Memory B cell (primary cell): ENCODE results near the gene CADM2.
"Not testable (repeated sequence)": the region's sequence is repeated elsewhere in the genome, so short reads cannot be mapped to it uniquely, and the experiment has no call there.

ENCODE experiments used
- ATAC-seq: fragments of 150-1000 bp; cut with Tn5 transposase; 2 replicates; pipeline ENCODE4 v1.10.0; 2021; ENCODE audit warnings: low read depth, mild to moderate bottlenecking, moderate library complexity
- DNase-seq, 2 donors: peaks; one replicate each; pipeline ENCODE4 v3.0.0; 2022; ENCODE audit warnings: low spot score in 2 of 2
- H3K27ac Mint-ChIP-seq: one replicate; pipeline ENCODE4 v1.8.0; 2022; ENCODE audit warnings: mild to moderate bottlenecking, moderate library complexity, mixed read lengths
- H3K27me3 Mint-ChIP-seq: one replicate; pipeline ENCODE4 v1.8.0; 2022; ENCODE audit warnings: mixed read lengths
- H3K36me3 Mint-ChIP-seq: one replicate; pipeline ENCODE4 v1.8.0; 2022; ENCODE audit warnings: mild to moderate bottlenecking, mixed read lengths
- H3K4me1 Mint-ChIP-seq: one replicate; pipeline ENCODE4 v1.8.0; 2022; ENCODE audit warnings: mixed read lengths
- H3K4me3 Mint-ChIP-seq: one replicate; pipeline ENCODE4 v1.8.0; 2022; ENCODE audit warnings: mild to moderate bottlenecking, moderate library complexity, mixed read lengths
- H3K9me3 Mint-ChIP-seq: one replicate; pipeline ENCODE4 v1.8.0; 2022; ENCODE audit warnings: mixed read lengths

Gene CADM2

GRCh38 chr3:85074003-85074402 lies 115.2 kb downstream of the CADM2 start:
- DNase-seq (no peak), ATAC-seq (no peak)
- peaks cover 4% of the 10 kb centered on the region for H3K9me3 Mint-ChIP-seq
- no peaks in the 10 kb centered on the region for H3K36me3 Mint-ChIP-seq
- no peaks in the 10 kb centered on the region for H3K4me1 Mint-ChIP-seq
- no peaks in the 10 kb centered on the region for H3K27me3 Mint-ChIP-seq
- no peak overlapping the region for H3K4me3 Mint-ChIP-seq
- no peak overlapping the region for H3K27ac Mint-ChIP-seq

- Mint-ChIP-seq H3K9me3 (peaks cover 4% of the 10 kb centered on the region), H3K27ac (no peak overlapping the region), H3K4me1 (no peaks in the 10 kb centered on the region), H3K4me3 (no peak overlapping the region), H3K27me3 (no peaks in the 10 kb centered on the region), H3K36me3 (no peaks in the 10 kb centered on the region)
- no peak for ATAC-seq
- no peak for DNase-seq
Observed at GRCh38 chr3:85075663-85076062, 116.9 kb downstream of the CADM2 start.

DNA sequence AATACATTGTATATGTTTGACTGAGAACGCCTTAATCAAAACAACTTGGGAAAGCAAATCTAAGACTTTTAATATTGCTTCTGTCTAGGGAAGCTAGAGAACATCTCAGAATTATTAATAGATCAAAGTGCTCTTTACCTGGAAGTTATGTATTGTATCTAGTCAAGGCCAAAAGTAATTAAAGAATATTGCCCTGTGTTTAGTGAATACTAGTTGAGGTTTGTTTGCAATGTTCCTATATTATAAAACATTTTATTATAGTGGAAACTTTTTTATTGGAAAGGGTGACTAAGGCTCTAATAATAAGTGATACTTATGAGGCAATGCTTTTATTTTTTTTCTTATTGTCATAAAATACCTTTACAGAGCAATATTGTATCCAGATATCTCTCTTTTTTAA lies 118.2 kb downstream of the CADM2 start:
- H3K27me3 Mint-ChIP-seq = no peaks in the 10 kb centered on the region
- H3K4me3 Mint-ChIP-seq = no peak overlapping the region
- peaks cover 4% of the 10 kb centered on the region for H3K9me3 Mint-ChIP-seq
- no peak overlapping the region for H3K27ac Mint-ChIP-seq
- ATAC-seq = no peak
- no peak for DNase-seq
- no peaks in the 10 kb centered on the region for H3K4me1 Mint-ChIP-seq
- no peaks in the 10 kb centered on the region for H3K36me3 Mint-ChIP-seq

DNA sequence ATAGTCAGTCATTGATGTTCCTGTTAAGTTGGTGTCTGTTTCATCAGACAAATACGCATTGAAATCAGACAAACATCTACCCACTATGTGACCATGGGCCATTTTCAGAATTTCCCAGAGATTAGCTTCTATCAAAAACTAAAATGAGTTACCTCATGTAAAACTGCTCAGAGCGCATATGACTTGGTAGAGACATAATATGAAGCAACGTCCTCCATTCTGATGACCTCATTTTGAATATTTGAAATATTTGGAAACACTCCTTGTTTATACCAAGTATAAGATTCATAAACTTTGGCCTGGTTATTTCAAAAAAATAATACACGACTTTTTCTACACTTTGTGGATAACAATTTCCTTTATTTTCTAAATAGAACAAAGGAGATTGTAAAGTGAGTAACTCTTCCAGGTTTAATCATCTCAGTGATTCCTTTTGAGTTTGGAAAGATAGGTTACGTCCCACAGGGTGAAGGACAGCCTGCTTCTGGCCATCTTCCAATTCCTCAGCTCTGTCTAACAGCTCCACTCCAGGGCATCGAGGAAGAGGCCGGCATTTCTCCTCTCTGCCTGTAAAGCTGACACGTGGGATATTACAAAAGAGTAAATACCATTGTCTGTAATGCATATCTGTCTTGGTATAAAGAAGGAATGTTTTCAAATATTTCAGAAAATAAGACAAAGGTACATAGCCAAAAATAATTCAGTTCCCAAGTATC lies 122.6 kb downstream of the CADM2 start:
- ATAC-seq = no peak

DNA sequence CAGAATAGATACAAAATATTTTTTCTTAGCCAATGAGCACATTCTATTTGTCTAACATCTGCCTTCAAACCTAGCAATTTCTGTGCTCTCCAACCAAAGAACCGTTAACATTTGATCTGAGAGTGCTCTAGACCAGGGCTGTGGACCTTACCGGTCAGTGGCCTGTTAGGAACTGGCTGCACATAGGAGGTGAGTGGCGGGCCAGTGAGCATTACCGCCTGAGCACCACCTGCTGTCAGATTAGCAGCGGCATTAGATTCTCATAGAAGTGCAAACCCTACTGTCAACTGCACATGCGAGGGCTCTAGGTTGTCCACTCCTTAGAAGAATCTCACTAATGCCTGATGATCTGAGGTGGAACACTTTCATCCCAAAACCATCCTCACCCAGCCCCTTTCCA lies 131.7 kb downstream of the CADM2 start:
- Mint-ChIP-seq H3K27ac (no peak overlapping the region), H3K9me3 (no peaks in the 10 kb centered on the region), H3K36me3 (no peaks in the 10 kb centered on the region)

More for the DNA sequence above, 122.6 kb downstream of the CADM2 start:
- Mint-ChIP-seq H3K4me3 (no peak overlapping the region), H3K36me3 (no peaks in the 10 kb centered on the region), H3K27me3 (no peaks in the 10 kb centered on the region), H3K4me1 (no peaks in the 10 kb centered on the region), H3K27ac (no peak overlapping the region), H3K9me3 (no peaks in the 10 kb centered on the region)
- DNase-seq = no peak

GRCh38 chr3:85100316-85100715 lies 141.5 kb downstream of the CADM2 start:
- no peaks in the 10 kb centered on the region for H3K36me3 Mint-ChIP-seq
- no peak overlapping the region for H3K4me3 Mint-ChIP-seq
- H3K4me1 Mint-ChIP-seq = no peaks in the 10 kb centered on the region
- no peak for ATAC-seq
- H3K27ac Mint-ChIP-seq = no peak overlapping the region
- no peak for DNase-seq
- no peaks in the 10 kb centered on the region for H3K27me3 Mint-ChIP-seq
- H3K9me3 Mint-ChIP-seq = peaks cover 2% of the 10 kb centered on the region

More for the DNA sequence above, 131.7 kb downstream of the CADM2 start:
- ATAC-seq (no peak), DNase-seq (no peak)
- H3K4me3 Mint-ChIP-seq = no peak overlapping the region
- no peaks in the 10 kb centered on the region for H3K4me1 Mint-ChIP-seq
- H3K27me3 Mint-ChIP-seq = no peaks in the 10 kb centered on the region

DNA sequence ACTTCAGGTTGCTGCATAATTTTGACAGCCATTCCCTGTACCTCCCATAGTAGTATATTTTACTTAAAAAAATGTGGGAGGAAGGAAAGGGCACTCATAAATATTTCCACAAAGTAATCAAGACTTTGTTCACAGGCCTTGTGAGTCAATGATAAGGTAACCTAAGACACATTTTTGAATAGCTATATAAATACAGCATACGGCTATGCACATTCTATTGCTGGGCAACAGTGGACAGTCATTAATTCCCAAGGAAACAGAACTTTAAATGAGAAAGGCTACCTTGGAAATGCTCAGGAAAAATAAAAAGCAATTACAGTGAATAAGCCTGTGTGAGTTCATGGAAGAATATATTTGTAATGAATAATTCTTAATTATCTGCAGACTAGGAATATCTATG lies 144.0 kb downstream of the CADM2 start:
- Mint-ChIP-seq H3K4me3 (no peak overlapping the region), H3K27ac (no peak overlapping the region), H3K36me3 (no peaks in the 10 kb centered on the region), H3K27me3 (no peaks in the 10 kb centered on the region), H3K4me1 (no peaks in the 10 kb centered on the region), H3K9me3 (peaks cover 8% of the 10 kb centered on the region)
- DNase-seq (no peak), ATAC-seq (no peak)

GRCh38 chr3:85110393-85110792 lies 151.6 kb downstream of the CADM2 start:
- Mint-ChIP-seq H3K36me3 (no peaks in the 10 kb centered on the region), H3K27me3 (no peaks in the 10 kb centered on the region), H3K4me3 (no peak overlapping the region), H3K9me3 (peaks cover 8% of the 10 kb centered on the region), H3K27ac (no peak overlapping the region), H3K4me1 (no peaks in the 10 kb centered on the region)
- no peak for ATAC-seq
- DNase-seq = no peak

DNA sequence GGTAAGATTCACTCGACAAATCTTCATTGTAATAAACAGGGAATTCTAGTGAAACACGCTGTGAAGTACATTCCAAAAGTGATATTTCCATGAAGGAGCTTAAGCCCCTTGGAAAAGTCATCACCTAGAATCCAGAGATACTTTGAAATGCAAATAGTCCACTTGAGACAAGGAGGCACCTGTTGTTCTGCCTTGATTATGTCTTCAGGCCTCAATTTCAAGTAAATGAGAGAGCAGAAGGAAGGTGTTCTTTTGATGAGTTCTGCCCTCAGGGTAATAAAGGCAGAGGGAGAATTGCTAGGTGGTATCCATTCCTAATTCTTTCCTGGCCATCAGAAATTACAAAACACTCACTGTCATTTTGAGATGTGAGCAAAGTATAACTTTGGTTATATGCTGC lies 162.1 kb downstream of the CADM2 start:
- H3K4me3 Mint-ChIP-seq = no peak overlapping the region
- DNase-seq = no peak
- H3K27me3 Mint-ChIP-seq = no peaks in the 10 kb centered on the region
- no peaks in the 10 kb centered on the region for H3K36me3 Mint-ChIP-seq
- peaks cover 2% of the 10 kb centered on the region for H3K9me3 Mint-ChIP-seq
- no peaks in the 10 kb centered on the region for H3K4me1 Mint-ChIP-seq
- no peak overlapping the region for H3K27ac Mint-ChIP-seq
- ATAC-seq = no peak

GRCh38 chr3:85132864-85133263 lies 174.1 kb downstream of the CADM2 start:
- H3K36me3 Mint-ChIP-seq = not testable (repeated sequence)

DNA sequence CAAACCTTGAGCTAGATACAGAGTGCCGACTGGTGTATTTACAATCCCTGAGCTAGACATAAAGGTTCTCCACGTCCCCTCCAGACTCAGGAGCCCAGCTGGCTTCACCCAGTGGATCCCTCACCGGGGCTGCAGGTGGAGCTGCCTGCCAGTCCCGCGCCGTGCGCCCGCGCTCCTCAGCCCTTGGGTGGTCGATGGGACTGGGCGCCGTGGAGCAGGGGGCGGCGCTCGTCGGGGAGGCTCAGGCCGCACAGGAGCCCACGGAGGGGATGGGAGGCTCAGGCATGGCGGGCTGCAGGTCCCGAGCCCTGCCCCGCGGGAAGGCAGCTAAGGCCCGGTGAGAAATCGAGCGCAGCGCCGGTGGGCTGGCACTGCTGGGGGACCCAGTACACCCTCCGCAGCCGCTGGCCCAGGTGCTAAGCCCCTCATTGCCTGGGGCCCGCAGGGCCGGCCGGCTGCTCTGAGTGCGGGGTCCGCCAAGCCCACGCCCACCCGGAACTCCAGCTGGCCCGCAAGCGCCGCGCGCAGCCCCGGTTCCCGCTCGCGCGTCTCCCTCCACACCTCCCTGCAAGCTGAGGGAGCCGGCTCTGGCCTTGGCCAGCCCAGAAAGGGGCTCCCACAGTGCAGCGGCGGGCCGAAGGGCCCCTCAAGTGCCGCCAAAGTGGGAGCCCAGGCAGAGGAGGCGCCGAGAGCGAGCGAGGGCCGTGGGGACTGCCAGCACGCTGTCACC lies 175.1 kb downstream of the CADM2 start:
- not testable (repeated sequence) for DNase-seq, H3K9me3 Mint-ChIP-seq, ATAC-seq, H3K27ac Mint-ChIP-seq, H3K4me1 Mint-ChIP-seq, H3K36me3 Mint-ChIP-seq, H3K4me3 Mint-ChIP-seq, H3K27me3 Mint-ChIP-seq

More at GRCh38 chr3:85132864-85133263, 174.1 kb downstream of the CADM2 start:
- not testable (repeated sequence) for H3K4me1 Mint-ChIP-seq, H3K4me3 Mint-ChIP-seq, H3K9me3 Mint-ChIP-seq, H3K27me3 Mint-ChIP-seq, H3K27ac Mint-ChIP-seq, ATAC-seq, DNase-seq

- Mint-ChIP-seq H3K9me3 (peaks cover 4% of the 10 kb centered on the region), H3K36me3 (no peaks in the 10 kb centered on the region), H3K27ac (no peak overlapping the region), H3K4me3 (no peak overlapping the region), H3K27me3 (no peaks in the 10 kb centered on the region), H3K4me1 (no peaks in the 10 kb centered on the region)
- DNase-seq (no peak), ATAC-seq (no peak)
Observed at GRCh38 chr3:85142626-85143025, 183.8 kb downstream of the CADM2 start.

DNA sequence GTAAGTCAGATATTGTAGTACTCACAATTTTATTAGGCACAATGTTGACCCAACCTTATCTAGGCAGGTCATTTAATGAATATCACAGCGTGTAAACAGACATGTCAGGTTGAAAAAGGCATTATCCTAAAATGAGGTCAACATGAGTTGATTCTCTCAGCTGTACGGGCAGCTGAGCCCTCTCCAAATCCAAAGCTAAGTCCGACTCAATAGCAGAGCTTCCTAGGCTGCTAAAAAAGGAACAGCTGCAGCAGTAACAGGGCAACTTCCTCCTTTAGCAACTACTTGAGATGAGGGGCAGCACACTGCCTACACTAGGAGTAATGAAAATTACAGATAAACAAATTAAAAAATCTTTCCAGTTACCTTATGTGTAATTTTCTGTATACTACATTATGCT lies 189.2 kb downstream of the CADM2 start:
- H3K27ac Mint-ChIP-seq = no peak overlapping the region
- no peaks in the 10 kb centered on the region for H3K36me3 Mint-ChIP-seq
- no peak overlapping the region for H3K4me3 Mint-ChIP-seq
- H3K27me3 Mint-ChIP-seq = no peaks in the 10 kb centered on the region
- H3K9me3 Mint-ChIP-seq = peaks cover 4% of the 10 kb centered on the region
- ATAC-seq (no peak), DNase-seq (no peak)
- no peaks in the 10 kb centered on the region for H3K4me1 Mint-ChIP-seq

GRCh38 chr3:85151555-85151954 lies 192.8 kb downstream of the CADM2 start:
- no peaks in the 10 kb centered on the region for H3K4me1 Mint-ChIP-seq
- ATAC-seq (no peak), DNase-seq (no peak)
- no peak overlapping the region for H3K27ac Mint-ChIP-seq
- peaks cover 5% of the 10 kb centered on the region for H3K9me3 Mint-ChIP-seq
- no peaks in the 10 kb centered on the region for H3K36me3 Mint-ChIP-seq
- H3K4me3 Mint-ChIP-seq = no peak overlapping the region
- no peaks in the 10 kb centered on the region for H3K27me3 Mint-ChIP-seq

GRCh38 chr3:85153279-85153678 lies 194.5 kb downstream of the CADM2 start:
- not testable (repeated sequence) for ATAC-seq, H3K27me3 Mint-ChIP-seq, H3K9me3 Mint-ChIP-seq, H3K4me3 Mint-ChIP-seq, H3K27ac Mint-ChIP-seq, H3K36me3 Mint-ChIP-seq, DNase-seq, H3K4me1 Mint-ChIP-seq
